SU-DHL-6 (cell line): Measurements from ENCODE around the gene MAP1B.

ENCODE experiments used
- H2AFZ ChIP-seq: fragments of 200-600 bp; sonication (generic); 2 replicates; pipeline ENCODE4 v1.6.1; 2014; ENCODE audit warnings: low read depth, mild to moderate bottlenecking, moderate library complexity, mixed read lengths, antibody characterized with exemption, low read length; ENCODE audit not compliant: severe bottlenecking
- H3F3A ChIP-seq: fragments of 200-600 bp; shearing (Covaris generic); 2 replicates; pipeline ENCODE4 v1.6.0; 2016; ENCODE audit warnings: antibody characterized with exemption, mild to moderate bottlenecking; ENCODE audit not compliant: insufficient read depth
- H3K27ac ChIP-seq: fragments of 200-600 bp; sonication (generic); 2 replicates; pipeline ENCODE4 v1.5.1; 2016; ENCODE audit warnings: low read depth, mild to moderate bottlenecking, low read length, moderate library complexity, mixed read lengths
- H3K27me3 ChIP-seq: fragments of 200-600 bp; sonication (generic), shearing (Covaris generic); 2 replicates; pipeline ENCODE4 v1.6.0; 2014; ENCODE audit warnings: mild to moderate bottlenecking, low read length
- H3K36me3 ChIP-seq: fragments of 200-600 bp; sonication (generic); 2 replicates; pipeline ENCODE4 v1.6.1; 2014; ENCODE audit warnings: mild to moderate bottlenecking, low read length, mixed read lengths
- H3K4me2 ChIP-seq: fragments of 300-600, 200-600 bp; shearing (Covaris generic), sonication (generic); 2 replicates; pipeline ENCODE4 v1.6.0; 2014; ENCODE audit warnings: low read length, low read depth, mild to moderate bottlenecking; ENCODE audit not compliant: poor library complexity, severe bottlenecking
- H3K4me3 ChIP-seq: fragments of 200-600 bp; sonication (generic); 2 replicates; pipeline ENCODE4 v1.5.1; 2014; ENCODE audit warnings: antibody characterized with exemption, low read length, mild to moderate bottlenecking, mixed read lengths; ENCODE audit not compliant: insufficient read depth, poor library complexity, severe bottlenecking
- H3K79me2 ChIP-seq: fragments of 200-600 bp; sonication (generic); 2 replicates; pipeline ENCODE4 v1.6.1; 2014; ENCODE audit warnings: mild to moderate bottlenecking, low read length, moderate library complexity; ENCODE audit not compliant: insufficient read depth
- H3K9ac ChIP-seq: fragments of 200-600 bp; sonication (generic); 2 replicates; pipeline ENCODE4 v1.7.0; 2014; ENCODE audit warnings: mild to moderate bottlenecking, low read length
- H3K9me2 ChIP-seq: fragments of 200-600 bp; sonication (generic); replicated peaks from 2 replicates; pipeline ENCODE4 v1.6.1; 2014; ENCODE audit warnings: low read length; ENCODE audit not compliant: insufficient read depth
- H3K9me3 ChIP-seq: fragments of 200-600 bp; sonication (generic); 2 replicates; pipeline ENCODE4 v1.6.1; 2014; ENCODE audit warnings: low read length, mixed read lengths; ENCODE audit not compliant: insufficient read depth
- H4K20me1 ChIP-seq: fragments of 200-600 bp; sonication (generic); 2 replicates; pipeline ENCODE4 v1.6.1; 2014; ENCODE audit warnings: low read depth, mild to moderate bottlenecking, antibody characterized with exemption, low read length, moderate library complexity, mixed read lengths
- CTCF ChIP-seq: fragments of 200-600 bp; sonication (generic); IDR thresholded peaks from one replicate; pipeline ENCODE4 v1.5.1; 2017; ENCODE audit warnings: antibody characterized with exemption, mild to moderate bottlenecking, low read length, moderate library complexity; ENCODE audit not compliant: insufficient read depth, poor library complexity, severe bottlenecking
- EZH2phosphoT487 ChIP-seq: fragments of 200-600 bp; sonication (generic), shearing (Covaris generic); conservative IDR thresholded peaks from 2 replicates; pipeline ENCODE4 v1.6.1; 2018; ENCODE audit warnings: mild to moderate bottlenecking, antibody characterized with exemption, low read length, moderate library complexity, mixed read lengths

The MAP1B gene

DNA sequence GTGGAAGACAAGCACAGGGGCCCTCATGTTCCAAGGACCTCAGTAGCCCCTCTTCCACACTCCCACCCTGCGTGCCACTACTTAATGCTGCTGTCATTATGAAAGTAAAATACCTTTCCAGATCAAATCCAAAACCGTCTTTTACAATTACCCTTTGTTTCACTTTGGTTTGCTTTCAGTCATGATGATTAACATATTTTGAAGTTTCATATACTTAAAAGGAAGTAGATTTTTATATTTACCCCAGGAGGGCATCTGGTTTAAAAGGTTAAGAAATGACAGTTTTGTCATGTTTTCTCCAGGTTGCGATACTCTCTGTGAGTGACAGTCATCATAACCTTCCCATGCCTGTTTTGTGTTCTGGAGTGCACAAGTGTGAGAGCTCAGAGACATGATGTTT lies 13.5 kb upstream of the MAP1B start:
- no peak overlapping the region for H3K27ac ChIP-seq
- H3K9ac ChIP-seq, result no peak overlapping the region
- no peaks in the 10 kb centered on the region for H3K9me2 ChIP-seq
- no peak overlapping the region for H3K4me2 ChIP-seq
- no peaks in the 10 kb centered on the region for H3F3A ChIP-seq
- no peaks in the 10 kb centered on the region for H3K9me3 ChIP-seq
- H3K27me3 ChIP-seq, result no peaks in the 10 kb centered on the region
- H2AFZ ChIP-seq, result no peak overlapping the region
- H3K4me3 ChIP-seq, result no peak overlapping the region
- H4K20me1 ChIP-seq, result no peaks in the 10 kb centered on the region
- no peaks in the 10 kb centered on the region for H3K36me3 ChIP-seq
- TF ChIP-seq EZH2phosphoT487 (no peak), CTCF (no peak)
- no peaks in the 10 kb centered on the region for H3K79me2 ChIP-seq

GRCh38 chr5:72096602-72097188 lies 10.6 kb upstream of the MAP1B start:
- H3K27me3 ChIP-seq, result no peaks in the 10 kb centered on the region
- no peak overlapping the region for H3K27ac ChIP-seq
- no peaks in the 10 kb centered on the region for H3K79me2 ChIP-seq
- H3K9me3 ChIP-seq, result no peaks in the 10 kb centered on the region
- no peaks in the 10 kb centered on the region for H3F3A ChIP-seq
- no peak overlapping the region for H2AFZ ChIP-seq
- TF ChIP-seq CTCF (no peak), EZH2phosphoT487 (no peak)
- H3K4me3 ChIP-seq, result no peak overlapping the region
- H4K20me1 ChIP-seq, result no peaks in the 10 kb centered on the region
- H3K4me2 ChIP-seq, result no peak overlapping the region
- no peak overlapping the region for H3K9ac ChIP-seq
- no peaks in the 10 kb centered on the region for H3K36me3 ChIP-seq
- no peaks in the 10 kb centered on the region for H3K9me2 ChIP-seq

DNA sequence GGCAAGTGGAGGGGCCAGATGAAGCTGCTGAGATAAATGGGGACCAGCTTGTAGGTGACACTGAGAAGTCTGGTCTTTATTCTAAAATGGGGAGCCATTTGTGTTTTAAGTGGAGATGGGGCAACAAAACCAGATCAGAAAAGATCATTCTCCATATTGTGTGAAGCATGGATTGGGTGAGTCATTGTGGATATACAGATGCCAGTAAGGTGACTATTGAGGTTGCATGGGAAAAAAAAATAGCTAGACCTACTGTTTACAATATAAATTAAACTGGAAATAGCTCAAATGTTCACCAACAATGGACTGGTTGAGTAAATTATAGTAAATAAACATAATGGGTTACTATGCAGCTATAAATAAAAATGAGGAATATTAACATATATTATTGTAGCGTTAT lies 5.4 kb upstream of the MAP1B start:
- H3K27me3 ChIP-seq, result no peaks in the 10 kb centered on the region
- H3K9ac ChIP-seq, result no peak overlapping the region
- no peaks in the 10 kb centered on the region for H3K36me3 ChIP-seq
- no peak overlapping the region for H3K4me2 ChIP-seq
- no peaks in the 10 kb centered on the region for H3K79me2 ChIP-seq
- no peaks in the 10 kb centered on the region for H4K20me1 ChIP-seq
- no peak overlapping the region for H3K4me3 ChIP-seq
- no peaks in the 10 kb centered on the region for H3K9me2 ChIP-seq
- no peak for TF ChIP-seq CTCF
- no peak overlapping the region for H2AFZ ChIP-seq
- no peak overlapping the region for H3K27ac ChIP-seq
- no peaks in the 10 kb centered on the region for H3K9me3 ChIP-seq
- no peaks in the 10 kb centered on the region for H3F3A ChIP-seq
